DMS53 treated with DMSO at 0.1 percent for 48 hours (cell line): Measurements from ENCODE around the gene VPS11.

Experiments
- DNase-seq: peaks from one replicate; lab custom pipeline; 2025; ENCODE audit not compliant: unreplicated experiment; lab: John Stamatoyannopoulos, UW

VPS11 gene

DNA sequence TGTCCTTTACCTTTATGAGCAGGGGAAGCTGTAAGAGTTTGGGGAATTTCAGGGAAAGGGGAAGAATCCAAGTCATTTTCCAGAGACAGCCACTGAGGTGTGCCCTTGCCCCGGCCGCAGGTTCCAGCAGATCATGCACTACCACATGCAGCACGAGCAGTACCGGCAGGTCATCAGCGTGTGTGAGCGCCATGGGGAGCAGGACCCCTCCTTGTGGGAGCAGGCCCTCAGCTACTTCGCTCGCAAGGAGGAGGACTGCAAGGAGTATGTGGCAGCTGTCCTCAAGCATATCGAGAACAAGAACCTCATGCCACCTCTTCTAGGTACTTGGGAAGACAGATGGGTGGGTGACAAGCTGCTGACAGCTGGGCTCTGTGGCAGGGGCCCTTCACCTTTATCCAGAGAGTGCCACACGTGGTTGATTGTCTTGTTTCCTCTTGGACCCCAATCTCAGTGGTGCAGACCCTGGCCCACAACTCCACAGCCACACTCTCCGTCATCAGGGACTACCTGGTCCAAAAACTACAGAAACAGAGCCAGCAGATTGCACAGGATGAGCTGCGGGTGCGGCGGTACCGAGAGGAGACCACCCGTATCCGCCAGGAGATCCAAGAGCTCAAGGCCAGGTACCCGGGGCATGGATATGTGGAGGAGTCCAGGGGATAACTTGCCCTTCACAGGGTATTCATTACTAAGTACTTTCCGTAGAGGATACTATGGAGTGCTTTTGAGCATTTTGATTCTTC is 11.2 kb downstream of the VPS11 start:
- no peak for DNase-seq

DNA sequence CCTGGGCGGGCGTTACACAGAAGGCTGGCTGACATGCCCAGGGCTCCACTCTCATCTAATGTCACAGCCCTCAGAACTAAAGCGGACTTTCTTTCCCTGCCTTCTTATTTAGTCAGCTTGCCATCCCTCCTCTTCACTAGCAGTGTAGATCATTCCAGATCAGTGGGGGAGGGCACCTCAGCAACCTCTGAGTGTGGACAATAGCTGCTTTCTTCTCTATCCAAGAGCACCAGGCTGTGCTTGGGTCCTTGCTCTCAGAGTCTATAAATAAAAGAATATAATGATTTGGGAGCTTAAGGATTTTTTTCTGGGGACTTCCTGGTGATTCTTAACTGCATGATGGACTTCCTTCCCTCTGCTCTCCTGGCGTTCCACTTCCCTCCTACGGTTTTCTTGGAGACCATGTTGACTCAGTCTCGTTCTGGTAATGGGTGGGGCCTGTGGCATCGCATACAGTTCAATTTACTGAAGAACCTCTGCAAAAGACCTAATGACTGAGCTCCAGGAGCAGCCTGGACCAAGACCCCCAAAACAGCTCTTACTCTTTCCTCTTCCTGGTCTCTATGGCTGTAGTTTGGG is 14.2 kb downstream of the VPS11 start:
- no peak for DNase-seq

DNA sequence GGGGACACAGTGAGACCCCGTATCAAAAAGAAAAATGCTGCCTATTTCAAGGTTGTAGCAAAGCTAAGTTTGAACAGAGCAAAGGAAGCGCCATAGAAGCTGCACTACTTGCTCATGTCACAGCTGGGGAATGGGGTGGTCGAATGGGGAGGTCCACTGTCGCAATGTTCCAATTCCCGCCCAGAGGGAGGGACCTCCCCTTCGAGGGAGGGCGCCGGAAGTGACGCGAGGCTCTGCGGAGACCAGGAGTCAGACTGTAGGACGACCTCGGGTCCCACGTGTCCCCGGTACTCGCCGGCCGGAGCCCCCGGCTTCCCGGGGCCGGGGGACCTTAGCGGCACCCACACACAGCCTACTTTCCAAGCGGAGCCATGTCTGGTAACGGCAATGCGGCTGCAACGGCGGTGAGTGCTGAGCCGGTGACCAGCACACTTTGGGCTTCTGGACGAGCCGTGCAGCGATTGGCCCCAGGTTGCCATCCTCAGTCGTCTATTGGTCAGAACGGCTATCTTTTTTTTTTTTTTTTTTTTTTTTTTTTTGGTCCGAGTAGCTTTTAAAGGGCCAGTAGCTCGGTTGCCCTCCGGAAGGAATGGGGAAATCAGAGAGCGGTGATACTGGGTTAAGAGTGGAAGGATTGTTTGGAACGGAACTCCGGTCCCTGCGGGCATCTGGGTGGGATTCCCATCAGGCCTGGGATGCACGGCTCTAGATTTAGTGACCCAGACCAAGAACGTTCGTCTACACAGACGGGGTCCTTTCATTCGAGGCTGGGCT is 17.2 kb downstream of the VPS11 start, which contains the start of gene HMBS:
HMBS (plus strand) TSS at position 219 of the 774 bp plus-strand sequence; CDS start at position 372, 153 bp downstream.
- peak; percentile 94 for DNase-seq

DNA sequence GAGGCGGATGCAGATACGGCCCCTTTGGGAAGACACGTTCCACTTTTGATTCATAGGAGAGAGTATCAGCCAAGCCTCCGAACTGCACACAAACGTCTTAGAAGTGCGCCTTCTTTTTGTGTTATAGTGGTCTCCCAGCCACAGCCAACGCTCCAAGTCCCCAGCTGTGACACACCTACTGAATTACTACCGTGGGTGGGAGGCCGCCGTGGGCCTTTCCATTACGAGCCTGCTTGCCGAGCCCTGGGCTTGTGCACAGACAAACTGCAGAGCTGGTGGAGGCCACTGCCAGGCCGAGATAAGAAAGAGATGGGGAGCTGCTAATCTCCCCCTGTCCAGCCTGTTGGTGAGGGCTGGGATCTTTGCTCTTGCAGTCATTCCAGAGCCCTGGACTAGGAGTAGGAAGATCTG is 17.8 kb downstream of the VPS11 start:
- DNase-seq: no peak

DNA sequence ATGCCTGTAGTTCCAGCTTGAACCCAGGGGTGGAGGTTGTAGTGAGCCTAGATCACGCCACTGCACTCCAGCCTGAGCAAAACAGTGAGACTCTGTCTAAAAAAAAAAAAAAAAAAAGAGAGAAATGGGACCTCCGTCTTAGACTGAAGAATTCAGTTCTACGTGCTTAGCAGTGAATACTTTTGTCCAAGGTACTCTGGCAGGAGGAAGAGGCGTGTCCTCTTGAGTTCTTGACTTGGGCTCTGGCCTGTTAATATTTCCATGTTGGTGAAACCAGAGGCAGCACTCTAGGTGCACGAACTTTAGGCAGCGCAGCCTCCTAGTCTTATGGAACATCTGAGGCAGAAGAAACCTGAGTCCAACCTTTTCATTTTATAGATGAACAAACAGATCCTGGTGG is 19.5 kb downstream of the VPS11 start:
- DNase-seq: no peak

DNA sequence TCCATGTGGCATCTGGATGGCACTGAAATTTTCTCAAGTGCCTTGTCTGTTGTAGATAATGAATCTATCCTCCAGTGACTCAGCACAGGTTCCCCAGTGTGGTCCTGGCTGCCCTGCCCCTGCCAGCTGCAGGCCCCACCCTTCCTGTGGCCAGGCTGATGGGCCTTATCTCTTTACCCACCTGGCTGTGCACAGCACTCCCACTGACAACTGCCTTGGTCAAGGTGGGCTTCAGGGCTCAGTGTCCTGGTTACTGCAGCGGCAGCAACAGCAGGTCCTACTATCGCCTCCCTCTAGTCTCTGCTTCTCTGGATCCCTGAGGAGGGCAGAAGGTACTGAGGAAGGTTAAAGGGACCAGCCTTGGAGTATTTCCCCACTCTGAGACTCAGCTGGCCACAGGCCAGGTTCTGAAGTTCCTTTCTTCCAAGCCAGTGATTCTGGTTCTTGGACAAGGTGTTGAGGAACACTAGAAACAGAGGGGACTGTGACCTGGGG is 20.2 kb downstream of the VPS11 start:
- DNase-seq: peak; percentile 33

DNA sequence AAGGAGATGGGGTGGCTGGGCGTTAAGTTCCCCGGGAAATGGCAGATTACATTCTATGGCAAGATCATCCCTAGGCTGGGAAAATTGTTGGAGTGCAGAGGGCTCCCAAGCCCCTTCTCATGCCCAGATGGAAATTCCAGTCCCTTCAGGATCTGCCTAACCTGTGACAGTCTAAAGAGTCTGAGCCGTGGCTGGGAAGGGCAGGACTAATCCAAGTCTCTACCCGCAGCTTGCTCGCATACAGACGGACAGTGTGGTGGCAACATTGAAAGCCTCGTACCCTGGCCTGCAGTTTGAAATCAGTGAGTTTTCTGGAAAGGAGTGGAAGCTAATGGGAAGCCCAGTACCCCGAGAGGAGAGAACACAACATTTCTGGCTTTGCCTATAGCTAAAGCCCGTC is 20.8 kb downstream of the VPS11 start:
- no peak for DNase-seq

DNA sequence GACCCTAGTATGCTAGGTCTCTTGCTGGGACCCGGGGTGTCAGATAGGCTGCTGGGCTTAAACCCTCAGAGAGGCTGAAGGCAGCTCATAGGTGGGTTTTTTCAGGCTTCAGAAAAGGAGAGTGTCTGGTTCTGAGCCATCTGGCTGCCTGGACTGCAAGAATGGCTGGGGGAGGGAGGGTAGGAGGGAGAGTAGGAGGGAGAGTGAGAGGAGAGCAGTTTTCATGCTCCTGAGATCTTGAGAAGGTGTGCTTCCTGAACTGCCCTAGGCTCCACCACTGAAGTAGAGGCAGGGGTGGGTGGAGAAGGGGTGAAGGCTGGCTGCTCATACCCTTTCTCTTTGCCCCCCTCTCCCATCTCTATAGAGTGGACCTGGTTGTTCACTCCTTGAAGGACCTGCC is 21.7 kb downstream of the VPS11 start:
- DNase-seq: no peak

DNA sequence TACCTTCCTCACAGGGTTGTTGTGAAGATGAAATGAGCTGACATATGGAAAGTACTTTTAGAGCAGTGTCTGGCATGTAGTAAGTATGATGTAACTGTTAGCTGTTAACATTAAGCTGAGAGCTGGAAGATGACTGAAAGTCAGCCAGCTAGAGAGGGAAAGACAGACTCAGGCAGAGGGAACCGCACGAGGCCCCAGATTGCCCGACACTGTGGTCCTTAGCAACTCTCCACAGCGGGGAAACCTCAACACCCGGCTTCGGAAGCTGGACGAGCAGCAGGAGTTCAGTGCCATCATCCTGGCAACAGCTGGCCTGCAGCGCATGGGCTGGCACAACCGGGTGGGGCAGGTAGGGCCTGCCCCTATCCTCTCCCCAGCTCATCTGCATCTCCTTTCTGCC is 23.6 kb downstream of the VPS11 start:
- DNase-seq: no peak

GRCh38 chr11:119091966-119092879 is 24.6 kb downstream of the VPS11 start:
- no peak for DNase-seq

DNA sequence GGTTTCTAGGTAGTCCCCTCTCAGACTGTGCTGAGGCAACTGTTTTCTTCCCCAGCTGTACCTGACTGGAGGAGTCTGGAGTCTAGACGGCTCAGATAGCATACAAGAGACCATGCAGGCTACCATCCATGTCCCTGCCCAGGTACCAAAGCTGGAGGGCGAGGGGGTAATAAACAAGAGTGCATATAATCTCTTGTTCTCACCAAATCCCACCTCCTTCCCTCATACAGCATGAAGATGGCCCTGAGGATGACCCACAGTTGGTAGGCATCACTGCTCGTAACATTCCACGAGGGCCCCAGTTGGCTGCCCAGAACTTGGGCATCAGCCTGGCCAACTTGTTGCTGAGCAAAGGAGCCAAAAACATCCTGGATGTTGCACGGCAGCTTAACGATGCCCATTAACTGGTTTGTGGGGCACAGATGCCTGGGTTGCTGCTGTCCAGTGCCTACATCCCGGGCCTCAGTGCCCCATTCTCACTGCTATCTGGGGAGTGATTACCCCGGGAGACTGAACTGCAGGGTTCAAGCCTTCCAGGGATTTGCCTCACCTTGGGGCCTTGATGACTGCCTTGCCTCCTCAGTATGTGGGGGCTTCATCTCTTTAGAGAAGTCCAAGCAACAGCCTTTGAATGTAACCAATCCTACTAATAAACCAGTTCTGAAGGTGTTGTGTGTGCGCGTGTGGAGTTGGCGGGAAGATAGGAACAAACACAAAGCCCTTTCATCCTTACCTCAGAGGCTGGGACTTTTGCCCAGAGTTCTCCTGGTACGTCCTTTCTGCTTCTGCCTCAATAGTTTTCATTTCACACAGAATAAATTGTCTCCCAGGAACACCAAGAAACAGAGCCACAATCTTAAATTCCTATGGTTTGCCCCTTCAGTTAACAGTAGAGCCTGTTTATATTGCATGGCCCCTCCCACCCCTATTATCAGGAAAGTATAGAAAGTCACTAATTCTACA is 25.5 kb downstream of the VPS11 start:
- DNase-seq: no peak

- DNase-seq: no peak
Measured at GRCh38 chr11:119093942-119094815, 26.6 kb downstream of the VPS11 start.

DNA sequence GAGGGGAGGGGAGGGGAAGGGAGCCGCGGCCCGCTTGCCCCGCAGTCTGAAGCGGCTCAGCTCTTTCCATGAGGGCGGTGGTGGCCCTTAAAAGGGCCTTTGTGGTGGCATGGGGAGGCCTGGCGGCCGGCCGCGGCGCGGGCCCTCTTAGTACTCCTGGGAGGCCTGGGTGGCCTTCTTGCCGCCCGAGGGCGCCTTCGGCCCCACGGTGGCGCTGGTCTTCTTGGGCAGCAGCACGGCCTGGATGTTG is 27.1 kb downstream of the VPS11 start:
- DNase-seq: peak; percentile 40

GRCh38 chr11:119095066-119095880 is 27.7 kb downstream of the VPS11 start:
- peak; percentile 99 for DNase-seq

DNA sequence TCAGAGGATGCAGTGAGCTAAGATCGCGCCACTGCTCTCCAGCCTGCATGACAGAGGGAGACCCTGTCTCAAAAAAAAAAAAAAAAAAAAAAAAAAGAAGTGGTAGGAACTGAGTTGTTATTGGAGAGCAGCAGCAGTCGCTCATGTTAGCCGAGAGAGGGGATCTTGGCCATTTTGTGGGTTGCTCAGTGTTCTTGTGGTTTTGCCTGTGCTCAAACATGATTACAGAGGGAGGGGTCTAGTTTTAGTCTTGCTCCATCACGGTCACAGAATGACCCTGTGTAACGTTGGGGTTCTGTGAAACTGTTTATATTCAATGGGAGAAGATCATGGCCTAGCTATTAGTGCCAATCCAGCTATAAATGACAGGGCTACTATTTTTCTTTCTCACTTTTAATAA is 32.1 kb downstream of the VPS11 start:
- no peak for DNase-seq

DNA sequence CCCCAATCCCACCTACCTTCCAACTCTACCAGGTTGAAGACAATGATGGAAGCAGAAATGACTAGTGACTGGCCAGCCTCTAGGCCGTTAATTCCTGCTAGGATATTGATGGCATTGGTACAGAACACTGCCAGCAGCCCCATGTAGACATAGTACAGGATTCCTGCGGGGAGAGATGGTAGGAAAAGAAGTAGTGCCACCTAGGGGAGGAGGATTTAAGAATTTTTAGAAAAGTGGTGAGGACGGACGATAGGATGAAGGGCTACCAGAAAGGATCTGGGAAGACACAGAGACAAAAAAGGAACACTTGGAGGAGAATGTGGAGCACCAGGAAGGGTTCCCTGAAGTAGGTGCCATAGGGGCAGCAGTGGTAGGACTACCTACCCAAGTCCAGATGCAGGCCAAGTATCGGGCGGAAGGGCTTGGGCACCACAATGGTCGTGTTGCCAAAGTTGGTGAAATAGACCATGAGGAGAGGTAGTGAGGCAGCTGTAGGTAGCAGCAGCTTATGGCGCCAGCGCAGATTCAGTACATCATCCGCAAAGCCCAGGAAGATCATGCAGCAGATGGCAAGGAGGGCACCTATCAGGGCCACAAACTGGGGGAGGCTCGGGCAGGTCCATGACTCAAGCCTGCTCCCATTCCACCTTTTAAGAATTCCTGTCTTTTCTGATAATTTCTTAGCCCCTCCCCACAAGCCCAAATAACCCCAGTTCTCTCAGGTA is 32.8 kb downstream of the VPS11 start:
- DNase-seq: peak; percentile 34

DNA sequence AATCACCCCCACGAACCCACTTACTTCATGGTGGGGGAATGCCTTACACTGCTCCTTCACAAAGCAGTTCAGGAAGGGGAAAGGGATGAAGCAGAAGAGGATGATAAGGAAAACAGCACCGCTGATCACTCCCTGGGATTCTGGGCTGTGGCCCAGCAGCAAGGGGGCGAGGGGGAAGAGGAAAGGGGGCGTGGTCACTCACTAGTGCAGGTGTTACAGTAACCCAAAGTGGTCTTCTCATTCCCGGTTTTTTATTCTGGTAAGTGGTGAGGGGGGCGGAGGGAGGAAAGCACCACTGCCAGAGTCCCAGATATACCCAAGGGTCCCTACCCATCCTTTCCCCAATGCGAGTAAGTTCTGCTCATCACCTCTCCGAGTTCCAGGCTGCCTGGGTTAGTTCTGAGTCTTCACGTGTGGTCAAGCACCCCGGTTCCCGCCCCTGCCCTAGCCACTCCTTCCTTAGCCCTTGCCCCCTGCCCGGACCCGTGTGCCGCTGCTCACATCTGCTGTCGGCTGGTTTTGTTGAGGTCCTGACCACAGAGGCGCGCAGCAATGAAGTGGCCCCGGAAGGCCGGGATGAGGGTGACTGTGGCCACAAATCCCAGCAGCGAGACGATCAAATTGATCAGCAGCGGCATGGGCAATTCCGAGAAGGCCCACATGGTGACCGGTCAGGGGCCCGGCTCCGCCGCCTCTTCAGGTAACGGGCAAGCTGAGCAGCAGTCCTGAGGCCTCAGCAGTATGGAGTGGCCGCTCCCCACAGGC is 33.6 kb downstream of the VPS11 start:
- DNase-seq: no peak
